Activated gamma-delta T cell treated with Interleukin-2 at 50 U/mL for 16 hours (primary cell): ENCODE data around the gene GRK3.

Experiments
- DNase-seq: peaks from one replicate; pipeline ENCODE4 v3.0.0-alpha.2; 2020

Gene GRK3

DNA sequence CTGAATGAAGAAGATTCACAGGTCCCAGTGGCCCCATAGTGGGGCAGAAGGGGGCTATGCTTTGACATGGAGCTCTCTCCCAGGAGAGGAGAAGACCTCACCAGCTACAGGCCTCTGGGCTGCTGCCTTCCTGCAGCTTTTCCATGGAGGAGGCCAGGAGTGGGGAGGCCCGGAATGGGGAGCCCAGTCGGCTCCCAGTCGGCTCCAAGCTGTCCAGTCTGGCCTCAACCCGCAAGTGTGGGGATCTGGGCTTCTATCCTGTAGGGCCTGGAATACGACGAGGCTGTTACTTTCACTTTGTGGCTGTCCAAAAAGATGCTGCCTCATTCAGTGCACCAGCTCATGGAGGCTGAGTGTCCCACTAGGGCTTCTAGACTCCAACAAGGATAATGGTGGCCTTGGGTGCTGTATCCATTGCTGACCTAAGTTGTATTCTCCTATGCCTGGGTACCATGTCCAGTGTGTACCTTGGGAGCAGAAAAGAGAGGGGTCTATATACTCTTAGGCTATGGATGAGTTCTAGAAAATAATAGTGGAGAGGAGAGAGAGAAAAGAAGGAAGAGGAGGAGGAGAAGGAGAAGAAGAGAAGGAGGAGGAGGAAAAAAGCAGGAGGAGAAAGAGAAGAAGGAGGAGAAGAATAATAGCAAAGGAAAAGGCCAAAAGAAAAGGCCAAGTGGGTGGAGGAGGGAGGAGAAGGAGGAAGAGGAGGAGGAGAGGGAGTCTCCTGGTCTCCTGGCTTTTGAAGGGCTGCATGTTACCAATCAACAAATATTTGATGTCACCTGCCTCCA lies 178.6 kb downstream of the GRK3 start:
- no peak for DNase-seq

DNA sequence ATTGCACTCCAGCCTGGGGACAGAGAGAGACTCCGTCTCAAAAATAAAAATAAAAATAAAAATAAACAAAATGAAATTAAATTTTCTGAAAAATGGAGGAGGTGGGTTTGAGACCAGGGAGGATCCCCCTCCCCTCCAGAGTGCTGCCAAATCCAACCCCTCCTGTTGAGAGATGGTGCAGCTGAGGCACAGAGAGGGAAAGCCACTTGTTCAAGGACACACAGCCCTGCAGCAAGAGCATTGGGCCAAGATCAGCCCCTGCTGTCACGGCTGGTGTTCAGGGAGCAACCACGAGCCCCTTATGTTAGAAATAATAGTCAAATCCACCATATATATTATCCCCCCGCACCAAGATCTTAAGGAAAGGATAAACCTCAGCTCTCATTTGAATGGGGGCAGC lies 180.2 kb downstream of the GRK3 start:
- DNase-seq = no peak

DNA sequence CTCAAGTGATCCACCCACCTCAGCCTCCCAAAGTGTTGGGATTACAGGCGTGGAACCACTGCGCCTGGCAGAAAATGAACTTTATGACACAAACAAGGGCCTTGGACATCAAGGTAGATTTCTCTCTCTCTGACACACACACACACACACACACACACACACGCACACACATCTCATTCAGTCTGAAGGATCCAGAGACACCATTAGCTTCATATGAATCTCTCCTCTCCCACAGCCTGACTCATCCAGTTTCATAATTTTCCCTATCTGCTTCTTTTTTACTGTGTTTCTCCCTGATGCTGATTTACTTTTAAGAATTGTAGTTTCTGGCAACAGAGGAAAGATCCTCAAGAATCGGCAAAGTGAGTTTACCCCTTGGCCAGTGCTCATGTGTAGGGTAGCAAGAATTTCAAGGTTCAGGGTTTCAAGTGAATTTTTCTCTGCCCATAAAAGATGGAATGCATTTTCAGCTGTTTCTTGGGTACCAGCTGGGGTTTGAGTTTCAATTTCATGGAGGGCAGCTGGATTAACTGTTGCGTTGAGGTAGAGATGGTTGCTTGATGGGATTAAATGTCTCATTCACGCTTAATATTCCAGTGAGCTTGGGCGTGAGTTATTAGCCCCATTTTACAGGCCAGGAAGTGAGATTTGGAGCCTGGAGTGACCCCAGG lies 181.0 kb downstream of the GRK3 start:
- DNase-seq = no peak

DNA sequence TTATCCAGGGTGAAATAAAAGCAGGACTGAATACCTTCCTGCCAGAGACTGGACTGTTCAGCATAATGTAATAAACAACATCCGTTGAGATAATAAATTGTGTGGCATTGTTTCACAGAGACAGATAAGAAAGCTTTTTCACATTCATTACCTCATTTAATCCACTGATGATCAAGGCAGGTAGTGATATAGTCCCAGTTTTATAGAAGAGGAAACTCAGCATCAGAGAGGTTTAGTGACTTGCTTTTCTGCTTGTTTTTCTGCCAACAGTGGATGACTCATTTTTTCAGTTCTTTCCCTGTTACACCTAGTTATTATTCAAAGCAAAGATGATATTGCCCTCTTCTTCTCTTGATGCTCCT lies 181.5 kb downstream of the GRK3 start:
- no peak for DNase-seq

DNA sequence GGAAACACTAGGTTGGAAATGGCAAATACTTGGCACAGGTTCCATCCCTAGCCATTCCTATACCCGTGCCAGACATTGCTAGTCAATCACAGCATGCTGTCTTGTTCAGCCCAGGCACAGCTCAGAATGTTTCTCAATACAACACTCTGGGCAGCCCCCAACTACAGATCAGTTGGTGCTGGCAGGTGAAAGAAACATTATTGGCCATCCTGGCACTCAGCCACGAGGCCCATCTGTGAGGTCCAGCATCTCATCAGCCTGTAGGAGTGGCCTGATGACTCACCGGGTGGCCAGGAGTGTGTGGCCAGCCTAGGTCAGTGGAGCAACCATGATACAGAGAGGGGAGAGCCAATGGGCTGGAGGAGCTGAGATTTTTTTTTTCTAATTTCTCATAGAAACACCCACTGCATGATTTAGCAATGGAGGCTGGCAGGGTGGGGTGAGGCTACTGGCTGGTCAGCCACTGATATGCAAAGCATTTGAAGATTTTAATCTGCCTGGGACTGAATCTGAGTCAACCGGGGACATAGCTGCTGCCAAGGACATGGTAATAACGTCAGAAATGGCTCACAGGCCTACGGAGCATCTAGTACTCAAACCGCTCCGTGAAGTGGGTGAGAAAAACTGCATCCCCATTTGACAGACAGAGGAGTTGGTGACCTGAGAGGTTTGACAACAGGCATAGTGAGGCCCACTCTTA lies 182.9 kb downstream of the GRK3 start:
- DNase-seq = no peak

DNA sequence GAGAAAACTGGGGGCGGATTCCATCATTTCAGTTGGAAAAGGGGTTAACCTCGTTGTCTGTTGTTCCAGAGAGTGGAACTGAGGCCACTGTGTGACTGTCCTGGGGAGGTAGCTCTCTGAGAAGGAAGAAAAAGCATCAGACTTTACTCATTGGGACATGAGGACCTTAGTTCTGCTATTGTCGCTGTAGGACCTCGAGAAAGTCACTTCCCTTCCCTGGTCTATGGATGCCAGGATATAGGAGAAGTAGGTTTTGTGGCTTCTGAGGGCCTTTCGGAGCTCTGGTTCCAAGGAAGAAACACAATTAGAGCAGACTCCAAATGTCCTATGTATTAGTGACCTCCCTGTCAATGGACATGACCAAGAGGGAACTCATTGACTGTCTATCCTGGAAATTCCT lies 183.7 kb downstream of the GRK3 start:
- DNase-seq = no peak

DNA sequence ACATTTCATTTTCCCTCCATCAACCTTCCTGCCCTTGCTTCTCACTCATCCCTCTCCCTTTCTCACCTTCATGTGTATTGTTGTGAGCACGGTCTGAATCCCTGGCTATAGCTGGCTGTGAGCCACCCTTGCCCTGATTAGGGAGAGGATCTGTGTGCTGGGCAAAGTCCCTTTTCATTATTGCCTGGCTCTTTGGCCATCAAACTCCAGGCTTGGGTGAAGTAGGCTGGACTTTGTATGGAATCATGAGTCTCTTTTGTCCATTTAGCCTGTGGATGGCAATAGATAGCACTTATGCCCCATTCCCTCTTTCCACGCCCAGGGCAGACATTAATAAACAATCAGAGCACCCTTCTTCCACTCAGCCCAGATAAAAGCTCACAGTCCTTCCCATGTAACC lies 184.2 kb downstream of the GRK3 start:
- no peak for DNase-seq

DNA sequence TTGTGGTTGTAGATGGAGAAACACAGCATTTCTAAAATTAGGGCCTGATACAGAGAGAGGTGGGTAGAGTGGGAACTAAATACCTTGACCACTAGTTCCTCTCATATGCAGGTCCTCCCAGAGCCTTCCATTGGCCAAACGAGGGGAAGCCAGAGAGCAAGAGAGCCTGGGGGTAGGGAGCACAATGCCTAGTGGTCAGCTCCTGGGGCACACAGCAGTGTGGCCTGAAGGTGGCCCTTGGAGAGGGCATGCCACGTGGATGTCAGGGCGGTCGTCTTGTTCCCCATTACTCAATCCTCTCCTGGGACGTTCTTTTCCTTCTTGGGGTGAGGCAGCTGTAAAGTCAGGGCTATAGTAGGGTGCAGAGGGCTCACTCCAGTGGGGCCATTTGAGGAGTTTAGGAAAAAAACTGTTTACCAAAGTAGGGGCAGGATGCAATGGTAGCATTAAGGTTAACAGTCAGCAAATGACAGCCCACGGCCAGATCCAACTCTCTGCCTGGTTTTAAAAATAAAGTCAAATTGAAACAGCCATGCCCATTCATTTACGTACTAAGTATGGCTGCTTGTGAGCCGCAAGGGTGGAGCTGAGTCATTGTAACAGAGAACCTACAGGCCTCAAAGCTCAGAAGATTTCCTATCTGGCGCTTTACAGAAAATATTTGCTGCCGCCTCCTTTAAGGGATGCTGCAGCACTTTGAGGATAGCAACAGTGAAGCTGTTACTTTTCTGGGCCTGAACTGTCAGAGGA lies 185.1 kb downstream of the GRK3 start:
- DNase-seq = no peak

DNA sequence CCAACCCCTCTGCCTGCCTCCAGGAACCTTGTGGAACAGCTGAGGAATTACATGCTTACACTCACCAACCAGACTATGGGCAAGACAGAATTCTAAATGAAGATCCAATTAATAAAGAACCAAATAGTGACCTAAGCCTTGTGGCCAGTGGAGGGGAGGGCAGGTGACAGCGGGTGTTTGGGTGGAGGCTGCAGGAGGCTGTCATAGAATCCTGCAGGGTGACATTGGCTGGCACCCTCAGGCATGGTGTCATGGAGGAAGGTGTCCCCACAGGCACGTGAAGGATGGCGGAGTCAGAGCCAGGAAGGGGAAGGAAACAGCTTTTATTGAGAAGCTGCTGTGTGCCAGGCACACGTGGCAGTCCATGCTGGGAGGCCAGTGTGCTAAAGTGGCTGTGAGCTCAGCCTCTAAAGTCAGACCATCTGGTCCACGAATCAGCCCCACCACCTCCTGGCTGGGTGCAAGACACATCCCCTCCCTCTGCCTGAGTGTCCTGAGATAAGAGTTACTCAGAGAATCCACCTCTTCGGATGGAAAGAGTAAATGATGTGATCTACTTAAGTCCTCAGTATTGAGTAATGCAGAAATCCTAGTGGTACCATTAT lies 186.2 kb downstream of the GRK3 start:
- DNase-seq = no peak

DNA sequence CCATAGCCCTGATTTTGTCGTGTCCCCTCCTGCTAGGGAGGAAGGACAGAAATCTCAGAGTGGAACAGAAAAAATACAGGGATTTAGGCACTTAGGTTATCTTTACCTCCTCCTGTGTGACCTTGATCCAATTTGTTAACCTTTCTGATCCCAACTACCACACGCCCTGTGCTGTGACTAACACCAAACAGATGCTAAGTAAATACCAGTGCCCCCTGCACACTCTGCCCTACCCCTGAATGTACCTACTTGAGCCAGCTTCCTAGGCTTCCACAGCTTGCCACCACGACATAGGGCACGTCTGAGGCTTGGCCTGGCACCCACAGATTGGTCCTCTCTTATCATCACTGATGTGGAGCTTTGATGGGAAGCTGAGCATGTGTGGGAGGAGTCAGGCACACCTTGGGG lies 186.7 kb downstream of the GRK3 start:
- no peak for DNase-seq

DNA sequence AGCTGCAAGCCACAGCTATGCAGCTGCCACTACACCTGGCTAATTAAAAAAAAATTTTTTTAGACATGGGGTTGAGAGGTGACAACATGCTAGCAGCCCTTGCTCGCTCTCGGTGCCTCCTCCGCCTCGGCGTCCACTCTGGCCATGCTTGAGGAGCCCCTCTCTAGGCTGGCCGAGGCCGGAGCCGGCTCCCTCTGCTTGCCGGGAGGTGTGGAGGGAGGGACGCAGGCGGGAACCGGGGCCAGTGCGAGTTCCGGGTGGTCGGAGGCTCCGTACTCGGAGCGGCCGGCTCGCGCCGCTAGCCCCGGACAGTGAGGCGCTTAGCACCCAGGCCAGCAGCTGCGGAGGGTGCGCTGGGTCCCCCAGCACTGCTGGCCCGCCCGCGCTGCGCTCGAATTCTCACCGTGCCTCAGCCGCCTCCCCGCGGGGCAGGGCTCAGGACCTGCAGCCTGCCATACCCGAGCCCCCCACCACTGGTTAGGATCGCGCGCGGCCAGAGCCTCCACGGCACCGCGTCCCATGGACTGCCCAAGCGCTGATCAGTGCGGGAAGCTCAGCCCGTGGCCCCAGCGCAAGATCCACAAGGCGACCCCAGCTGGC lies 188.2 kb downstream of the GRK3 start:
- no peak for DNase-seq

DNA sequence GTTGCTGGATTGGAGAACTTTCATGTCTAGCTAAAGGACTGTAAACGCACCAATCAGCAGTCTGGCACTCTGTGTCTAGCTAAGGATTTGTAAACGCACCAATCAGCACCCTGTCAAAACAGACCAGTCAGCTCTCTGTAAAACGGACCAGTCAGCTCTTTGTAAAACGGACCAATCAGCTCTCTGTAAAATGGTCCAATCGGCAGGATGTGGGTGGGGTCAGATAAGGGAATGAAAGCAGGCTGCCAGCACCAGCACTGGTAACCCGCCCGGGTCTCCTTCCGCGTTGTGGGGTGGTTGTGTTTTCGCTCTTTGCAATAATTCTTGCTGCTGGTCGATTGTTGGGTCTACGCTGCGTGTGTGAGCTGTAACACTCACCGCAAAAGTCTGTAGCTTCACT lies 188.8 kb downstream of the GRK3 start:
- no peak for DNase-seq

DNA sequence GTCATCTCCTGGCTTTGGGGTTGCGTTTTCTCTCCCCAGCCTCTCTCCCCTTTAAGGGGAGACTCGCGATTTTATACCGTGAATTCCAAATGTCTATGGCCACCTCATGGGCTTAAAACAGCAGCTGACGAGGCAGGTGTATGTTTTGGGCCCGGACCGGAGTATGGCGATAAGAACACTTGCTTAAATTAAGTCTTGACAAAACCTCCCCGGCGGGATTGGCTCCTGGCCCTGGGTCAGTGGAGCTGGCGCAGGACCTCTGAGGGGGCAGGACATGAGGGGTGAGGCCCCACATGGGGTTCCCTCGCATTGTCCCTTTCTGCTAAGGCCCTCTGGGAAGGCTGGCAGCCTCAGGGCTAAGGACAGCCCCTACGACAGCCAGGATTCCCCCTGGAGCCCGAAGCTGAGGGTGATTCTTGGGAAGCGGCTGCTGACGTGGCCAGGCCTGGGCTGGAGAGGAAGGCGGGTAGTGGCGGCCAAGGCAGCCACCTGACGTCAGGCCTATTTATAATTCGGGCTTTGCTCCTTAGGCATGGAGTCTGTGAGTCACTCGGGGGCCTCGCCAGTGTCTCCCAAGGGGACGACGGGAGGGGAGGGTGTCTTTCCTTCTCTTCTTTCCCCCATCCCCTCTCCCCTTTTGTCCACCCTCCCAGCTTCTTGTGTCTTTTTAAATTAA lies 190.2 kb downstream of the GRK3 start:
- no peak for DNase-seq

DNA sequence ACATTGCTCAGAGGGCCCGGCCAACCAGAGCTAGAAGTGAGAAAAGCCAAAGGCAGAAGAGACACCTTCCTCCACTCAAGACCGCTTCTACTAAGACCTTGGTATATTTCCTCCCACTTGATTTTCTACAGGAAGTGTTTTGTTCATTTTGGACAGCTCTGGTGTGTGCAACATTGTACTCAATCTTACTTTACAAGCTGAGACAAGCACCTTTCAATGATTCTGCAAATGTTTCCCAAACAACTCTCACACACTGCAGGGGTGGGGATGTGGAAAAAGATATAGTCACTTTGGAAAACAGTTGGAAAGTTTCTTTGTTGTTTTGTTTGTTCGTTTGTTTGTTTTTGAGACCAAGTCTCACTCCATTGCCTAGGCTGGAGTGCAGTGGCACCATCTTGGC lies 193.2 kb downstream of the GRK3 start:
- DNase-seq = no peak

DNA sequence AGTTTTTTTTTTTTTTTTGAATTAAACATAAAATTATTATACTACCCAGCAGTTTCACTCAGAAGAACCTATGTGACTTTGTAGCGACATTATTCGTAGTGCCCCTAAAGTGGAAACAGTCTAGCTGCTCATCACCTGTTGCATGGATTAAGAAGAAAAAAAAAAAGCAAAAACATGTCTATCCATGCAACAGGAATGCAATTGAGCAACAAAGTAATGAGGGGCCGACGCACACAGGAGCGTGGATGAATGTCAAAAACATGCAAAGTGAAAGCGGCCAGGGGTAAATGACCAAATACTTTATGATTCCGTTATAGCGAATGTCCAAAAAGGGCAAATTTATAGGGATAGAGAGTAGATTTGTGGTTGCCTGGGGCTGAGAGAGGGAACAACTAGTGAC lies 193.8 kb downstream of the GRK3 start:
- DNase-seq = no peak

DNA sequence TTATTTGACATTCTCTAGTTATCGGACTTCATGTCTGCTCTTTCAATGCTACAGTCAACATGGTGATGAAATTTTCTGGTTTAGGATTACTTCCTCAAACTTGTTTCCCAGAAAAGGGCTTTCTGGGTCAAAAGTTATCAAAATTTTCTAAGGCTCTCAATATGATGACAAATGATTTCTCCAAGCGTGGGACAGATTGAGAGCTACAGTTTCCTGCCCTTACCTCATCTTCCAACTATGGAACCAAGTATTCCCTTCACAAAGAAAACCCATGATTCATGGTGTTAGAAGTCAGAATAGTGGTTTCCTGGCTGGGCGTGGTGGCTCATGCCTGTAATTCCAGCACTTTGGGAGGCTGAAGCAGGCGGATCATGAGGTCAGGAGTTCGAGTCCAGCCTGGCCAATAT lies 195.4 kb downstream of the GRK3 start:
- no peak for DNase-seq

DNA sequence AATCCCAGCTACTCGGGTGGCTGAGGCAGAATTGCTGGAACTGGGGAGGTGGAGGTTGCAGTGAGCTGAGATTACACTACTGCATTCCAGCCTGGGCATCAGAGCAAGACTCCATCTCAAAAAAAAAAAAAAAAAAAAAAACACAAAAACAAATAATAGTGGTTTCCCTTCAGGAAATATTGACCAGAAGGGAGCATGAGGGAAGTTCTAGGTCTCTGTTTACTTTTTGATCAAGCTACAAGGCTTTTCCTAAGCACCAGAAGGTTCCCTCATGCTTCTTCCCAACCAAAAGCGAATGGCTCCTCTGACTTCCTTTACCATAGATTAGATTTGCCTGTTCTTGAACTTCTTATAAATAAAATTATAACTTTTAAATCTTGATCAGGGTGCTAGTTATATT lies 195.8 kb downstream of the GRK3 start:
- no peak for DNase-seq

DNA sequence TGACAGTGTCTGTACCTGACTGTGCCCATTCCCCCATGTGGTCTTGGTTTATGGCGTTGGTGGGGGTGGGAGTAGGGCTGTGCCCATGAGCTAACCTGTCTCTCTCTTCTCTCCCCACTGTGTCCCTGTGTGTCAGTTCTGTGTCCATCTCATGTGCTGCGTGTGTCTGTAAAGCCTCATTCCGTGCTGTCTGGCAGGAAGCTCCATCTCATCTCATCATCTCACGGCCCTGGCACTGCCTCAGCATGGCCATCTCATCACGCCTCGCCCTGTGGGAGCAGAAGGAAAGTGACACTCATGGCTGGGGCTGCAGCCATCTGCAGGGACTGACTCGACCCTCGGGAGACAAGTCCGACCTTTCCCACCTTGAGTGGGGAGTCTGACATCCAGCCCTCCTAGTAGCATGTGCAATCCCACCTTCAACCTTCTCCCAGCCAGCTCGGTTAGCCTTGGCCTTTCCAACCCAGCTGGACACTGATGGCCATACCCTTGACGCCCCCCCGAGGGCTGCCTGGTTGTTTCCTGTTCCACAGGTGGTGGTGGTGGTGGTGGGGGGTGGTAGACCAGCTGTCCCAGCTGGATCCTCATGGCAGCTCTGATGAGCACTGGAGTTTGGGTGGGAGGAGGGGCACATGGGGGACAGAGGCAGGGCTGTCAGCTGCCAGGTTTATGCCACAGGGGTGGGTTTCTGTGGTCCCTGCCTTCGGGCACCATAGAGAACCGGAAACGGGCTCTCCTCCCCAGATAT lies 196.5 kb downstream of the GRK3 start:
- no peak for DNase-seq

DNA sequence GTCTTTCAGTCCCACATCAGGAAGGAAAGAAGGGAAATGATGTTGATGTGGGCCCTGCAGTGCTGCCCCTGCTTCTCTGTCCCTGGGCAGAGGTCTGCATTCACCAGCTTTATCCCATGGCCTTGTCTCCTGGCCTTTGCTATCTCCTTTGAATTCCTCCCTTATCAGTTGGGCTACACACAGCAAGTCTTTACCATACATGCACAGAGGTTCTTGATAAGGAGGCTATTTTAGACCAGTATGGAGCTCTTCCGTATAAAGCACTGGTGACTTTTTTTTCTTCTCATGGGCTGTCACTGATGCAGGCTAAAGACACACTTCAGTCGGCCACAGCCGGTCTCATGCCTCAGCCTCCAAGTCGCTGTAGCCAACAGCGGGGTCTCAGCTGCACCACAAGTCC lies 197.7 kb downstream of the GRK3 start:
- no peak for DNase-seq

DNA sequence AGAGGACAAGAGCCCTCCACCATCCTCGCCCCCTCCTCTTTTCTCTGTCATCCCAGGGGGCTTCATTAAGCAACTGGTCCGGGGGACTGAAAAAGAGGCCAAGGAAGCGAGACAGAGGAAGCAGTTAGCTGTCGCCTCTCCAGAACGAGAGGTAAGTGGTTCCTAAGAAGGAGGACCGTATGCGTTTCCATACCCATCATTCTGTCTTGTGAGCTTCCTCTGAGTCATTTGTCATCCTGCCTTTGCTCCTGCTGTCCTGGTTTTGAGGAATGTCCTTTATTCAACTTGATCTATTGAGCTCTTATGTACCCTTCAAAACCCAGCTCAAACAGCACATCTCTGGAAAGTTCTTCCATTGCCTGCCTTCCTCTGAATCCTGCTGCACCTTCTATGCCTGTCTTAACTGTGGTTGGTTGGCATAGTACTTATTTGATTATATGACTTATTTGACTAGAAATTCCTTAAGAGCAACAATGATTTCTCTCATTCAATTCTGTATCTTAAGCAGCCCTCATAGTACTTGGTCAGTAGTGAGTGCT lies 198.8 kb downstream of the GRK3 start:
- no peak for DNase-seq
